ENCODE data around the gene GPC5. TPM values are rescaled to one million over a fixed set of nuclear protein-coding genes. Genes with fewer than 3 reads are reported as not detected.

Gene GPC5
- total RNA-seq, 1 experiment from 2014 or later: 0.15 TPM

- H3K23me2 ChIP-seq (ENCODE audit: insufficient read length, low read depth, low read length, poor library complexity, severe bottlenecking): no peaks in the 10 kb centered on the region
- Mint-ChIP-seq H3K4me3 (no peak overlapping the region), H3K36me3 (ENCODE audit: insufficient read depth in 1 of 3, low read depth in 3 of 3) (no peaks in the 10 kb centered on the region), H3K27me3 (ENCODE audit: low read depth) (no peaks in the 10 kb centered on the region), H3K27ac (no peak overlapping the region), H3K9me3 (peaks cover 0 to 3% of the 10 kb centered on the region in 2 experiments; a peak in 1 of 5 replicates), H3K4me1 (no peaks in the 10 kb centered on the region)
- H2BK5ac ChIP-seq (ENCODE audit: insufficient read length, low read length): no peak overlapping the region
- H3K4me1 ChIP-seq (ENCODE audit: insufficient read depth, low read length): no peaks in the 10 kb centered on the region
- no peak overlapping the region for H4K5ac ChIP-seq (ENCODE audit: insufficient read length, low read depth, low read length)
- no peaks in the 10 kb centered on the region for H4K20me1 ChIP-seq (ENCODE audit: control insufficient read depth, insufficient read depth, insufficient read length)
- no peak overlapping the region for H2BK120ac ChIP-seq (ENCODE audit: low read depth, low read length, poor library complexity, severe bottlenecking)
- no peak overlapping the region for H3T11ph ChIP-seq (ENCODE audit: low read length)
- H3K4me2 ChIP-seq (ENCODE audit: insufficient read depth, insufficient read length, low read length): no peak overlapping the region
- H3K27ac ChIP-seq (ENCODE audit: insufficient read length, low read depth, low read length): no peak overlapping the region
- H2AFZ ChIP-seq (ENCODE audit: low read length): no peak overlapping the region
- no peaks in the 10 kb centered on the region for H3K27me3 ChIP-seq (ENCODE audit: insufficient read depth, low read length)
- H4K91ac ChIP-seq (ENCODE audit: insufficient read length, low read depth, low read length): no peak overlapping the region
- no CpG with 5 or more reads among the region's 3 CpGs for WGBS (ENCODE audit: extremely low coverage, insufficient read length, low lambda C conversion rate)
- H3K18ac ChIP-seq (ENCODE audit: insufficient read length, low read depth, low read length): no peak overlapping the region
- no peak overlapping the region for H3K9ac ChIP-seq (ENCODE audit: extremely low read depth, insufficient read length, low read length)
- DNase-seq: no peak
- no peak overlapping the region for H2BK12ac ChIP-seq (ENCODE audit: insufficient read length, low read depth, low read length)
- no peaks in the 10 kb centered on the region for H3K9me3 ChIP-seq (ENCODE audit: control insufficient read depth, low read depth, low read length)
- H3K79me1 ChIP-seq (ENCODE audit: insufficient read depth, low read depth, low read length, poor library complexity, severe bottlenecking): no peaks in the 10 kb centered on the region
- no peak overlapping the region for H3K23ac ChIP-seq (ENCODE audit: insufficient read length, low read depth, low read length)
- no peak overlapping the region for H3K4ac ChIP-seq (ENCODE audit: low read depth, low read length)
- H2AK5ac ChIP-seq (ENCODE audit: insufficient read length, low read length): no peak overlapping the region
- no peak overlapping the region for H3K14ac ChIP-seq (ENCODE audit: insufficient read depth, low read length)
- H4K8ac ChIP-seq (replicated peaks; ENCODE audit: insufficient read length, low read depth, low read length): no peak overlapping the region
- no peak for TF ChIP-seq CTCF (conservative IDR thresholded peaks at IDR 0.05)
- no peak overlapping the region for H2BK20ac ChIP-seq (ENCODE audit: low read depth, low read length, poor library complexity, severe bottlenecking)
- H3K56ac ChIP-seq (ENCODE audit: insufficient read length, low read depth, low read length): no peak overlapping the region
- no peak overlapping the region for H2BK15ac ChIP-seq (ENCODE audit: low read depth, low read length)
- no peaks in the 10 kb centered on the region for H3K79me2 ChIP-seq (ENCODE audit: insufficient read depth, low read length)
These were observed 306.0 kb downstream of the GPC5 start for GRCh38 chr13:91704398-91704797.

Data from H9 (cell line).